DMS114 treated with DMSO at 0.1 percent for 48 hours (cell line): ENCODE data around the gene VWA2.

ENCODE experiments used
- DNase-seq: peaks from one replicate; lab custom pipeline; 2025; ENCODE audit not compliant: unreplicated experiment; lab: John Stamatoyannopoulos, UW

The VWA2 gene

GRCh38 chr10:114245121-114245791 lies 6.2 kb downstream of the VWA2 start:
- no peak for DNase-seq

- DNase-seq, result no peak
Measured at GRCh38 chr10:114246679-114247305, 7.7 kb downstream of the VWA2 start.

GRCh38 chr10:114250236-114250635 lies 11.2 kb downstream of the VWA2 start:
- DNase-seq, result no peak

GRCh38 chr10:114250716-114251115 lies 11.7 kb downstream of the VWA2 start:
- DNase-seq, result no peak

DNA sequence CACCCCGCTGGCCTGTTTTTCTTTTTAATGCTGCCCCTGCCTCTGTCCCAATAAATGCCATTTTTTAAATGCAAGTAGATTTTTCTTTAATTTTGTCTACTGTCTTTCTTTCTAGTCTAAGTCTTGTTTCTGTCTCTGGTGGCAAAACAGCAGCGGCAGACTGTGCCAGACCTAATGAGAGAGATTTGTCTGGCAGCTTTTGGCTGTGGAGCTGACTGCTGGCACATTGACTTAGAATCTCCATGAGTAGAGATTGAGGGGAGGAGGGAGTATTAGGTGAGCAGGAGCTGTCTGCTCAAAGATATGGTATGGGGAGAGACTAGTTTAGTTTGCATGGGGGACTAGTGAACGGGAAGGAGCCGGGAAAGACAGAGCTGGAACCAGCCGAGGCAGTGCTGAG lies 13.0 kb downstream of the VWA2 start:
- no peak for DNase-seq

- no peak for DNase-seq
Measured at GRCh38 chr10:114252883-114253282, 13.8 kb downstream of the VWA2 start.

GRCh38 chr10:114255227-114255626 lies 16.2 kb downstream of the VWA2 start:
- DNase-seq, result no peak

- no peak for DNase-seq
Measured at GRCh38 chr10:114256008-114256765, 17.1 kb downstream of the VWA2 start.

DNA sequence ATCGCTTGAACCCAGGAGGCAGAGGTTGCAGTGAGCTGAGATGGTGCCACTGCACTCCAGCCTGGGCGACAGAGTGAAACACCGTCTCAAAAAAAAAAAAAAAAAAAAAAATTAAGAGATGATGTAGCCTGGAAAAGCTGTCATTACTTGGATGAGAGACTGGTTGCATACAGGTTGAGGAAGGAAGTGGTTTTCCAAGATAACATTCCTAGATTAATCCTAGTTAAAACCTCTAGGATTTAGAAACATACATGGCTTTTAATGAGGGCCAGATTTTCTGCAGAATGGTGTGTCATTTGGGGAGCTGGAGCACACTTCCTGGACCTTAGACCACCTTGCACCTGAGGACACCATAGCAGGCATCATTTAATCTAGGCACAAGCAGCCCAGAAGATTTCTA lies 17.8 kb downstream of the VWA2 start:
- DNase-seq, result no peak

DNA sequence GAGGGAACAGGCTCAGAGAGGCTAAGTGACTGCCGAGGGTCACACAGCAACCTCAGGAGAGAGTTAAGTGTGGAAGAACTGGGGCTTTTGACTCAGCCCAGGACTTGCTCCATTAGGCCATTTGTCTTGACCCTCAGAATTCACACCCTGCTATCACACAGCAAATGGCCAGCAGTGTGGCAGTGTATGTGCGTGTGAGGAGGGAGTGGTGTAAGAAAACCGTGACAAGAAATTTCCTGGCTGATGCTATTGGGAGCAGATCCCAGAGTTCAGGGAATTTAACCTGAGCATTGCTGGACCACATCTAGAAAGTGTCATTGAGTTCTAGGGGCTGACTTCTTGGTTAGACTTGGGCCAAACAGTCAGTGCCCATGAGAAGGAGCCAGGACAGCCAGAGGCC lies 18.4 kb downstream of the VWA2 start:
- no peak for DNase-seq

GRCh38 chr10:114258274-114258840 lies 19.3 kb downstream of the VWA2 start:
- no peak for DNase-seq

DNA sequence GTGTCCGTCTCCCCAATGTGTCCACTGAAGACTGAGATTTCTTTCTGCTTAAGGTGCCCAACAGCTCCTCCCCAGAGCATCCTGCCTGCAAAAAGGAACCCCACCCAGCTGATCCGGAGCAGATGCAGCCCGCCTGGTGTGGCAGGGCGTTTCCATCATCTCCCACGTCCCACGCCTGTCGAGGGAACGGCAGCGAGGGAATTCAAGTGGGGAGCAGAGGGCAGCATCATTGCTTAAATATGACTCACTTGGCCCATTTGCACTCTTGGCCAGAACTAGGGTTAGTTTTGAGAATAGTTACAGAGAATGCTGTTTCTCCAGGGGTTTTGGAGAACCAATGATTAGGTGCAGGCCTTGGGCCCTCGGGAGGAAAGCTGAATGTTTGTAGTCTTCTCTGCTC lies 20.8 kb downstream of the VWA2 start:
- DNase-seq, result no peak

DNA sequence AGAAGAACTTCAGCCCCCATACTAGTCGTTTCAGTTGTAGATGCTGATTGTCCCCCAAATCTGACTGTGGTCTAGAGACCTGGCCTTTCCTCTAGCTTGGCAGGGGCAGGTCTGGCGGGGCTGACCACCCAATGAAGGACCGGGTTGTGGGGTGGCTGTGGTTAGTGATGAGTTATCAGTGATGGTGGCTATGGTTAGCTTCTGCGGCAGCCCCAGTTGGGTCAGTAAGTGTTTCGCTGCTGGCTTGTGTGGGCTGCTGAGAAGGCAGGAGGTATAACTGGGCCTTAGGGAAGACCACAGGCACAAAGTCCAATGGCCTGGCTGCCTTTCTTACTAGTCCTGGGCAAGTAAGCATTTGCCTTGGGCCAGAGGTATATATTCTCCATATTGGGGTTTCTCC lies 21.3 kb downstream of the VWA2 start:
- DNase-seq, result no peak

- DNase-seq, result no peak
Measured at GRCh38 chr10:114261076-114261475, 22.0 kb downstream of the VWA2 start.

DNA sequence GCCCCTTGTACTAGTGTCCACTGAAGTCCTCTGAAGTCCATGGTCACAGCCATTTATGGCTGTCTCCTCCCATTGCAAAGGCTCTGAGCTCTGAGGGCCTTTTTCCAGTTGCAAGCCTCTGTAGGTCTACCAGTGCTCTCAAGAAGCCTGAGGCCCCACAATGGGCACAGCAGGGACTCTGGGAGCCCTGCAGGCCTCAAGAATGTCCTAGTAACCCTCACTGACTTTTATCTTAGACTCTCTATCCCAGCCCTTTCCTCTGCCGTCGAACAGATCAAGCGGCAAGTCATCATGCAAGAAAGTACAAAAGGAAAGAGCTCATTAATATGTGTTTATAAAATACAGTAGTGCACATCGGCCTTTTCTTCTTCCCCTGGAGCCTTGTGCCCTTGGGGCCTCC lies 23.4 kb downstream of the VWA2 start:
- no peak for DNase-seq

DNA sequence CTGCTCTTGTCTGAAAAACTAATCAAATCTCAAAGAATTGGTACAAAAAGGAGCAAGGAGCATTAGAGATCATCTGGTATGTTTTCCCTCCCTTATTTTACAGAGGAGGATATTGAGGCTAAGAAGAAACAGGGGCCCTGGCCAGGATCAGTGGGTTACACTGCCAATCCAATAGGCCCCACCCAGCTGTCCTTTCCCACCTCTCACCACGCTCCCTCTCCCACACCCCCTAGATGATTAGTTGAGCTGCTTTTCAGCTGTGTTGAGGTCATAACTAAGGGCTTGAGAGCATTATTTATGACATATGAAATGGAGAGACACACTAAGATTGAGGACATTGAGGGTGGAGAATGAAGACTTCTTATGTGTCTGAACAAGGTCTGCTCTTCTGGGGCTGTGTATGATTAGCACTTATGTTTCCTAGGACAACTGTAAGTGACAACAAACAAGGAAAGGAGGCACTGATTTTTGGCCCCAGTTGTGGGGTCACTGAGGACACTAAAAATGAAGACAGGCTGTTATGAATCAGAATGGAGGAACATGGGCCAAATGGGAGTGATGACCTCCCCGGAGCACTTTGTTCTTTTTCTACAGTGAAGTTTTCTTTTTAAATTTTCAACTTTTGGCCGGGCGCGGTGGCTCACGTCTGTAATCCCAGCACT lies 26.5 kb downstream of the VWA2 start:
- no peak for DNase-seq

GRCh38 chr10:114266521-114266920 lies 27.5 kb downstream of the VWA2 start:
- DNase-seq, result no peak

GRCh38 chr10:114271075-114271778 lies 32.2 kb downstream of the VWA2 start:
- no peak for DNase-seq

GRCh38 chr10:114271779-114272167 lies 32.7 kb downstream of the VWA2 start:
- DNase-seq, result no peak

GRCh38 chr10:114272696-114273095 lies 33.6 kb downstream of the VWA2 start:
- DNase-seq, result no peak

GRCh38 chr10:114273910-114274309 lies 34.9 kb downstream of the VWA2 start:
- no peak for DNase-seq
